Fibroblast of skin of abdomen (primary cell): ENCODE data around the gene ZNF507.
"Not testable (repeated sequence)": the region's sequence is repeated elsewhere in the genome, so short reads cannot be mapped to it uniquely, and the experiment has no call there.

Experiments
- DNase-seq: peaks from one replicate; pipeline ENCODE4 v3.0.0-alpha.2; 2013

The ZNF507 gene

DNA sequence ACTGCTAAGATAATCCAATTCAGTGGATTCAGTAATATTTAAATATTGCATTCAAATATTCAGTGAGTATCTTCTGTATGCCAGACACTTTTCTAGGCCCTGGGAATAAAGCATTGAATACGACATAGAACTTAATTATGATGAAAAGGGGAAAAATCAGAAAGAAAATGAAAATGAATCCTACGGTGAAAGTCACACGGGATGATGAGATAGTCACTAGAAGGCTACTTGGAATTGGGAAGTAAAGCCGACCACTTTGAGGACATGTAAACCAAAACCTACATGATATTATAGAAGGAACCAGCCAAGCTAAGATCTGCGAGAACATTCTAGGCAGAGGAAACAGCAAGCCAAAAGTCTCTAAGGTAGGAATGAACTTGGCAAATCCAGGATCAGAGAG, 70.3 kb downstream of the ZNF507 start:
- no peak for DNase-seq

DNA sequence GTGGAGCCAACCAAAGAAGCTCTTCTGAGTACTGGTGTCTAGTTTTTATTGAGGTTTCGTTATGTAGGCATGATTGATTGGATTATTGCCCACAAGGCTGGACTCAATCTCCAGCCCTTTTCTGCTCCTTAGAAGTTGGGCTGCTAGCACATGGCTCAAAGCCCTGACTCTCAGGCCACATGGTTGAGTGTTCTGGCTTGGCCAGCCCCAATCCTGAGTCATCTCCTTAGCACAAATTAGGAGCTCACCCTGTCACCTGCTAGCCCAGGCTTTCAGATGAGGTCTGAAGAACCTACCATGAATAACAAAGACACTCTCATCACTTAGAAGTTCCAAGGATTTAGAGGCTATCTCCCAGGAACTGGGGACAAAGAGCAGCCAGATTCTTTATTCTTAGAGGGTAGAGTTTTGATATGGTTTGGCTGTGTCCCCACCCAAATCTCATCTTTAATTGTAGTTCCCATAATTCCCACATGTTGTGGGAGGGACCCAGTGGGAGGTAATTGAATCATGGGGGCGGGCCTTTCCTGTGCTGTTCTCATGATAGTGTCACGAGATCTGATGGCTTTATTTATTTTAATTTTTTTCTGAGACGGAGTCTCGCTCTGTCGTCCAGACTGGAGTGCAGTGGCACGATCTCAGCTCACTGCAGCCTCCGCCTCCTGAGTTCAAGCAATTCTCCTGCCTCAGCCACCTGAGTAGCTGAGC, 71.5 kb downstream of the ZNF507 start:
- DNase-seq: no peak

DNA sequence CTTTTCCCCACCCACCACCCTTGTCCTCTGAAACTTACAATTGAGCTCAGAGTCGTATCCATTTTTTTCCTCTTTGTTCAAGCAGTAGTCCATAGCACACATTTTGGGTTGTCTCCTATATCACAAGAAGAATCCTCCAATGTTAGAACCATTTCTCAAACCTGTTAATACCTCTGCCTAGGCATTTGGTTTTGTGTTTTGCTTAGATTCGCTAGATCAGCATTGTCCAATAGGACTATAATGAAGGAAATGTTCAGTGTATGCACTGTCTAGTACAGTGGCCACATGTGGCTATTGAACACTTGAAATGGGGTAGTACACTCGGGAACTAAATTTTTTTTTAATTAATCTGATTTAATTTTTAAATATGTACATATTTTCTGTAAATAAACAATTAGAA, 72.7 kb downstream of the ZNF507 start:
- no peak for DNase-seq

DNA sequence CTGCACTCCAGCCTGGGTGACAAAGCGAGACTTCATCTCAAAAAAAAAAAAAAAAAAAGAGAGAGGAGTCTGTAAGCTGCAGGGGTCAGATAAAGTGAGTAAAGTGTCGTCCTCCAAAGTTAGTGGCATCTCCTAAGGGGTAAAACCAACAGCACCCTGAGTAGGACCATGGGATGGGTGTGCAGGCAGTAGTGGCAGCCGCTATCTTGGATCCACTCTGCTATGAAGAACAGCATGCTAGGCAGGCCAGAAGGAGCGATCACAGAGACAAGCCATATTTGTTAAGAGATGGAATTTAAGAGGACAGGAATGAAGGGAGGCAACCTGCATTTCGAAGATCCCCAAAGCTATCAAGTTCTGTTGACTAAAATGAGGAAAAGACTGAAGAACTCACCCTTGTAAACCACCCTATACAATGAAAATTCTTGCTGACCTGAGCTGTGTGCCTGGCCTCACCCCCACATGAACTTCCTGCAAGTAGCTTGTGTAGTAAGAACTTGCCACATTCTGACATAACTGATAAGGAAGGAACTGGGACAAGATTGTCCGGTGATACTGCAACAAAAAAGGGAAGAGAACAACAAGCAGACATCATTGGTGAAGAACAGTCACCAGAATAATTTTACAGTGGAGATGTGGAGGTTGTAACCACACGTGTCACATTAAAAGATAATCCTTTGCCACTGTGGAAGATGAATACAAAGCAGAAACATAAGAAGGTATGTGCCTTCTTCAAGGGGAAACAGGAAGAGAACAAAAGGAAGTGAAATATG, 76.4 kb downstream of the ZNF507 start:
- DNase-seq: no peak

DNA sequence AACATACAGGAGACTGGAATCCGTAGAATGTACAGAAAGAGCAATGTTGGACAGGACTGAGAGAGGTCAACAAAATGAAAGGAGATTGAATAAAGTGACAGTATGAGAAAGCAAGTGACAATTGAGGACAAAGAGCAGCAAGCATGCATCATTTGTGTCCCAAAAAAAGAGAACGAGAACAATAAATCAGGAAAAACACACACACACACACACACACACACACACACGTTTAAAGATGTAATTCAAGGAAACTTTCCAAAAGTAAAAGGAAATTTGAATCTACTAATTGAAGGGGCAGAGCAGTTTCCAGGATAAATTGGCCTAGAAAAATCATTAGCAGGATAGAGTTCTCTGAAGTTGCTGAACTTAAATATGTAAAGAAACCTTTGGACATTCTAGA, 77.0 kb downstream of the ZNF507 start:
- no peak for DNase-seq

DNA sequence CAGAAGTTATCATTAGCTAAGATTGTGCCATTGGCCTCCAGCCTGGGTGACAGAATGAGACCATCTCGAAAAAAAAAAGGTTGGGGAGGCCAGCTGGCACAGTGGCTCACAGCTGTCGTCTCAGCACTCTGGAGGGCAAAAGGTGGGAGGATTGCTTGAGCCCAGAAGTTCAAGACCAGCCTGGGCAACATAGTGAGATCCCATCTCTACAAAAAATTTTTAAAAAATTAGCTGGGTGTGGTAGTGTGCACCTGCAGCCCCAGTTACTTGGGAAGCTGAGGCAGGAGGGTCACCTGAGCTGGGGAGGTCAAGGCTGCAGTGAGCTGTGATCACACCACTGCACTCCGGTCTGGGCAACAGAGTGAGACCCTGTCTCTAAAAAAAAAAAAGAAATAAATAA, 78.5 kb downstream of the ZNF507 start:
- not testable (repeated sequence) for DNase-seq

DNA sequence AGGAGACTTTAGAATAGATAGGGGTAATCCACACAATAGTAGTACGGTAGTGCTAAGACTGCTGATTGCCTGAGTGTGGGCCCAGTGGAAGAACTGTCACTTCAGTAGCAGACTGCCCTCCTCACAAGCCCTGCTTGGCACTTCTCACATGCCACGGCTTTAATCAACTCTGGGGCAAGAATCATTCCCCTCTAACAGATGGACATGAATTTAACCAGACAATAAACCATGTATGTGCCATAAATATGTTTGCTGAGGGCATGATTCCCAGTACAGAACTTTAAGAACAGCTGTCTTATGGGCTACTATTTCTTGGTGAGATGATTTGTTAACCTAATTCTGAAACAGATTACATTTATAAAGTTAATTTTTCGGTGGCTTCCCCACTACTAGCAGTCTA, 82.1 kb downstream of the ZNF507 start:
- no peak for DNase-seq

DNA sequence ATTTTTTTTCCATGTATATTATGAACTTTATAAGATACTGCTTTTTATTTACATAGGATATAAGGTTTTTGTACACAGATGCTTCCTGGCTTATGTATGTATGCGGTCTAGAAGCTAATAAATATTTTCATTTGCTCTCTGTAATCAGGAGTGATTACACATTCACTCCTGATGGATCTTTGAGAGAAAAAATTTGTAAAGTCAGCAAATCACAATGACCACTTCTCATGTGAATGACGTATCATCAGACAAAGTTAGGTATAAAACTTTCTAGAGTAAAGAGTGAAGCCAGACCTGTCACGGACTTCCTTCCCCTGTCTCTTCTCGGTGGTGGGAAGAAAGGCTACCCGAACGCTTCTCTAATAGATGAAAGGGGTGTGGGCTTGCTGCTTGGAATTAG, 91.3 kb downstream of the ZNF507 start:
- no peak for DNase-seq

DNA sequence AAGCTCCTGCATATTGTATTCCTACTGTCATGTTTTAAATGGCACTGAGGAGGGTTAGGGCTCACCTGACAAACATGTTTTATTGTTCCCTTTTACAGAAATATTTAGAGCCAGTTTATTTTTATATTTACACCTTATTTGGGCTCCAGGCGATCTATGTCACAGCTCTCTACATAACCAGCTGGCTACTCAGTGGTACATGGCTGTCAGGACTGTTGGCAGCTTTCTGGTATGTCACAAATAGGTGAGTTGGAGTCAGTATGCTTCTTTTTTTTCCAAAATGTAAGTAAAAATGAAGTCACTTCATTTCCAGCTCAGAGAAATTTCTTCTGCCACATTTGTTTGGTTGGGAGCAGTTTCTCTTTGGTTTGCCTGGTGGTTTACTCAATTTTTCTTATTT, 91.7 kb downstream of the ZNF507 start:
- DNase-seq: no peak
